ENCODE data around the gene ALS2. TPM values are rescaled to one million over a fixed set of nuclear protein-coding genes. Genes with fewer than 3 reads are reported as not detected.
A peak's percentile ranks its signal among the peaks of the same experiment; 100 is the strongest.

The ALS2 gene
- total and polyA plus RNA-seq, 4 donors: 8.2 to 35.3 (median 15.0) TPM

DNA sequence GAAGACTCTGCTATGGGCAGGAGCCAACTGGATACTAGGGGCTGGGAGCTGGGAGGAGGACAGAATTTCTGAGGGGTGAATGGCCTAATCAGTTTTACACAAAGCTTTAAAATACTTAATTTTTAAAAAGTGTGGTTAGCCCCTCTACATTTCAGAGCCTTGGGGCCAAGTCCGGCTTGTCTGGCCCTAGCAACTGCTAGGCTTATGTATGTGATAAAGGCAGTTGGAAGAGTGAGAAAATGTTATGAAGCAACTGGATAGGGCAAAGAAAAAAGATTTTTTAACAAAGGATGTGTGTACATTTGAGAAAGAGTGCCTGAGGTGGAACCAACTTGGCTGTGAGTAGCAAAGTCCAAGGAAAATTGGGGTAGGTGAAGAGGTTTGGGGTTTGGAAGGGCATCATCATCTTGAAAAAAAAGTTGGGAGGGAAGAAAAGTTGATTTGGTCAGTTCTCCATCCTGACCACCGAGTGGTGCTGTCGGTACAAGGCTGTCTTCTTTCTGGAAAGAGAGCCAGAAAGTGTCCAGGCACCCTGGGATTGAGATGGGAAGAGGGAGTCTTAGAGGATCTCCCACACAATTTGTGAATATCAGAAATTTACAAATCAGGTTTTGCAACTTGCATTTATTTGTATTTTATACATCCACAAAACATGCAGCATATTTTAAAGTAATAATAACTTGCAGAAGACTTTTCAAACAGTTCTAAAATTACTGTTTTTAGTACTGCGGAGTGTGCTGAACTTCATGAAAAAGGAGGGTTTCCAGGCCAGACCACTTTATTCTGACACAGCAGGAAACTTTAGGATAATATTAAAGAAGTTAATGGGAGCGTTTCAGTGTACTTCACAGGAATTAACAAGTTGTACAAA is 15.1 kb upstream of the ALS2 start:
- Histone ChIP-seq H3K27ac (ENCODE audit: low read depth in 1 of 2, low read length in 2 of 2) (no peak overlapping the region), H3K4me3 (ENCODE audit: low read depth in 1 of 3, low read length in 3 of 3) (no peak overlapping the region), H3K27me3 (ENCODE audit: control insufficient read depth in 4 of 4, insufficient read depth in 4 of 4, low read length in 3 of 4) (peaks cover 0 to 3% (median 0%) of the 10 kb centered on the region in 4 donors), H3K9me3 (ENCODE audit: control insufficient read depth in 4 of 4, low read length in 3 of 4) (no peaks in the 10 kb centered on the region), H3K36me3 (ENCODE audit: control insufficient read depth in 4 of 4, insufficient read depth in 3 of 4, low read depth in 1 of 4, low read length in 3 of 4) (no peaks in the 10 kb centered on the region), H3K4me1 (ENCODE audit: control insufficient read depth in 4 of 4, insufficient read depth in 4 of 4, low read length in 3 of 4) (no peaks in the 10 kb centered on the region), H3K9ac (ENCODE audit: low read depth in 1 of 2, low read length in 2 of 2) (no peak overlapping the region)
- 35% methylated on average over 5 of the region's 5 CpGs for WGBS
- DNase-seq (ENCODE audit: low spot score): no peak
- TF ChIP-seq, protein P1, sequence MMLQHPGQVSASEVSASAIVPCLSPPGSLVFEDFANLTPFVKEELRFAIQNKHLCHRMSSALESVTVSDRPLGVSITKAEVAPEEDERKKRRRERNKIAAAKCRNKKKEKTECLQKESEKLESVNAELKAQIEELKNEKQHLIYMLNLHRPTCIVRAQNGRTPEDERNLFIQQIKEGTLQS (IDR thresholded peaks at IDR 0.05): no peak
- peak; percentile 70 to 80 for TF ChIP-seq RAD21 (IDR thresholded peaks at IDR 0.05)
- no peak for TF ChIP-seq YY1 (IDR thresholded peaks at IDR 0.05)
- TF ChIP-seq TAF1 (conservative IDR thresholded peaks at IDR 0.05): no peak
- TF ChIP-seq, protein P2, sequence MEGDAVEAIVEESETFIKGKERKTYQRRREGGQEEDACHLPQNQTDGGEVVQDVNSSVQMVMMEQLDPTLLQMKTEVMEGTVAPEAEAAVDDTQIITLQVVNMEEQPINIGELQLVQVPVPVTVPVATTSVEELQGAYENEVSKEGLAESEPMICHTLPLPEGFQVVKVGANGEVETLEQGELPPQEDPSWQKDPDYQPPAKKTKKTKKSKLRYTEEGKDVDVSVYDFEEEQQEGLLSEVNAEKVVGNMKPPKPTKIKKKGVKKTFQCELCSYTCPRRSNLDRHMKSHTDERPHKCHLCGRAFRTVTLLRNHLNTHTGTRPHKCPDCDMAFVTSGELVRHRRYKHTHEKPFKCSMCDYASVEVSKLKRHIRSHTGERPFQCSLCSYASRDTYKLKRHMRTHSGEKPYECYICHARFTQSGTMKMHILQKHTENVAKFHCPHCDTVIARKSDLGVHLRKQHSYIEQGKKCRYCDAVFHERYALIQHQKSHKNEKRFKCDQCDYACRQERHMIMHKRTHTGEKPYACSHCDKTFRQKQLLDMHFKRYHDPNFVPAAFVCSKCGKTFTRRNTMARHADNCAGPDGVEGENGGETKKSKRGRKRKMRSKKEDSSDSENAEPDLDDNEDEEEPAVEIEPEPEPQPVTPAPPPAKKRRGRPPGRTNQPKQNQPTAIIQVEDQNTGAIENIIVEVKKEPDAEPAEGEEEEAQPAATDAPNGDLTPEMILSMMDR (IDR thresholded peaks at IDR 0.05; ENCODE audit: low read depth, low read length, missing input control): peak; percentile 45

DNA sequence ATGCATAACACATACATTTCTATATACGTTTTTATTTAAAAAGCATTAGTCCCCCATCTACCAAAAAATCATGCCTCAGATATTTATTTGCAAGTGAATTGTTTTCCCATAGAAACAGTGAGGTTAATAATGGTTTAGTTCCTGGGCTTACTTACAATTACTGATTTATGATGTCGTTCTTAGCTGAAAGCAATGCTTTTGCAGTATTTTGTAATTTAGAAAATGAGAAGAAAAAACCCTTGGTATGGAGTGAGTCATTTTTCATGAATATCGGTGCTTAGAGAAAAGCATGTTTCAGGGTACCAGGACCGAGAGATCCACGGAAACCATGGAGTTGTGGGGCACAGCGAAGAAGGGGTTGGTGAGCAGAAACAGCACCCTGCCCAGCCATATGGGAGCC is 13.6 kb upstream of the ALS2 start:
- no peak overlapping the region for H3K9ac ChIP-seq (ENCODE audit: low read depth in 1 of 2, low read length in 2 of 2)
- no peak for TF ChIP-seq HNF4A (conservative IDR thresholded peaks at IDR 0.05)
- no peak for TF ChIP-seq RAD21 (IDR thresholded peaks at IDR 0.05)
- no peak for TF ChIP-seq YY1 (IDR thresholded peaks at IDR 0.05)
- TF ChIP-seq, protein P2 (IDR thresholded peaks at IDR 0.05; ENCODE audit: low read depth, low read length, missing input control): no peak
- no peak for TF ChIP-seq SP1 (IDR thresholded peaks at IDR 0.05)
- TF ChIP-seq, protein P3, sequence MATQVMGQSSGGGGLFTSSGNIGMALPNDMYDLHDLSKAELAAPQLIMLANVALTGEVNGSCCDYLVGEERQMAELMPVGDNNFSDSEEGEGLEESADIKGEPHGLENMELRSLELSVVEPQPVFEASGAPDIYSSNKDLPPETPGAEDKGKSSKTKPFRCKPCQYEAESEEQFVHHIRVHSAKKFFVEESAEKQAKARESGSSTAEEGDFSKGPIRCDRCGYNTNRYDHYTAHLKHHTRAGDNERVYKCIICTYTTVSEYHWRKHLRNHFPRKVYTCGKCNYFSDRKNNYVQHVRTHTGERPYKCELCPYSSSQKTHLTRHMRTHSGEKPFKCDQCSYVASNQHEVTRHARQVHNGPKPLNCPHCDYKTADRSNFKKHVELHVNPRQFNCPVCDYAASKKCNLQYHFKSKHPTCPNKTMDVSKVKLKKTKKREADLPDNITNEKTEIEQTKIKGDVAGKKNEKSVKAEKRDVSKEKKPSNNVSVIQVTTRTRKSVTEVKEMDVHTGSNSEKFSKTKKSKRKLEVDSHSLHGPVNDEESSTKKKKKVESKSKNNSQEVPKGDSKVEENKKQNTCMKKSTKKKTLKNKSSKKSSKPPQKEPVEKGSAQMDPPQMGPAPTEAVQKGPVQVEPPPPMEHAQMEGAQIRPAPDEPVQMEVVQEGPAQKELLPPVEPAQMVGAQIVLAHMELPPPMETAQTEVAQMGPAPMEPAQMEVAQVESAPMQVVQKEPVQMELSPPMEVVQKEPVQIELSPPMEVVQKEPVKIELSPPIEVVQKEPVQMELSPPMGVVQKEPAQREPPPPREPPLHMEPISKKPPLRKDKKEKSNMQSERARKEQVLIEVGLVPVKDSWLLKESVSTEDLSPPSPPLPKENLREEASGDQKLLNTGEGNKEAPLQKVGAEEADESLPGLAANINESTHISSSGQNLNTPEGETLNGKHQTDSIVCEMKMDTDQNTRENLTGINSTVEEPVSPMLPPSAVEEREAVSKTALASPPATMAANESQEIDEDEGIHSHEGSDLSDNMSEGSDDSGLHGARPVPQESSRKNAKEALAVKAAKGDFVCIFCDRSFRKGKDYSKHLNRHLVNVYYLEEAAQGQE (IDR thresholded peaks at IDR 0.05): no peak
- no peak for TF ChIP-seq NR2F2 (IDR thresholded peaks at IDR 0.05)
- TF ChIP-seq GABPA (IDR thresholded peaks at IDR 0.05 in 1 of 2, conservative IDR thresholded peaks at IDR 0.05 in 1 of 2): no peak
- no peak for TF ChIP-seq FOXA2 (IDR thresholded peaks at IDR 0.05)
- no peak for TF ChIP-seq JUND (IDR thresholded peaks at IDR 0.05)
- TF ChIP-seq HNF4G (IDR thresholded peaks at IDR 0.05): no peak
- no peak for TF ChIP-seq RXRA (IDR thresholded peaks at IDR 0.05)
- TF ChIP-seq, protein P4, sequence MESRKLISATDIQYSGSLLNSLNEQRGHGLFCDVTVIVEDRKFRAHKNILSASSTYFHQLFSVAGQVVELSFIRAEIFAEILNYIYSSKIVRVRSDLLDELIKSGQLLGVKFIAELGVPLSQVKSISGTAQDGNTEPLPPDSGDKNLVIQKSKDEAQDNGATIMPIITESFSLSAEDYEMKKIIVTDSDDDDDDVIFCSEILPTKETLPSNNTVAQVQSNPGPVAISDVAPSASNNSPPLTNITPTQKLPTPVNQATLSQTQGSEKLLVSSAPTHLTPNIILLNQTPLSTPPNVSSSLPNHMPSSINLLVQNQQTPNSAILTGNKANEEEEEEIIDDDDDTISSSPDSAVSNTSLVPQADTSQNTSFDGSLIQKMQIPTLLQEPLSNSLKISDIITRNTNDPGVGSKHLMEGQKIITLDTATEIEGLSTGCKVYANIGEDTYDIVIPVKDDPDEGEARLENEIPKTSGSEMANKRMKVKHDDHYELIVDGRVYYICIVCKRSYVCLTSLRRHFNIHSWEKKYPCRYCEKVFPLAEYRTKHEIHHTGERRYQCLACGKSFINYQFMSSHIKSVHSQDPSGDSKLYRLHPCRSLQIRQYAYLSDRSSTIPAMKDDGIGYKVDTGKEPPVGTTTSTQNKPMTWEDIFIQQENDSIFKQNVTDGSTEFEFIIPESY (IDR thresholded peaks at IDR 0.05): no peak
- no peak for TF ChIP-seq EGR1 (IDR thresholded peaks at IDR 0.05; ENCODE audit: low read depth in 2 of 2)
- TF ChIP-seq, protein P1 (IDR thresholded peaks at IDR 0.05): no peak
- TF ChIP-seq, protein P5, sequence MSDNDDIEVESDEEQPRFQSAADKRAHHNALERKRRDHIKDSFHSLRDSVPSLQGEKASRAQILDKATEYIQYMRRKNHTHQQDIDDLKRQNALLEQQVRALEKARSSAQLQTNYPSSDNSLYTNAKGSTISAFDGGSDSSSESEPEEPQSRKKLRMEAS (IDR thresholded peaks at IDR 0.05): no peak
- TF ChIP-seq FOXA1 (IDR thresholded peaks at IDR 0.05): no peak
- no peak for TF ChIP-seq TAF1 (conservative IDR thresholded peaks at IDR 0.05)
- peaks cover 0 to 4% (median 3%) of the 10 kb centered on the region in 4 donors for H3K4me1 ChIP-seq (ENCODE audit: control insufficient read depth in 4 of 4, insufficient read depth in 4 of 4, low read length in 3 of 4)
- no peak for DNase-seq (ENCODE audit: low spot score)
- no peak overlapping the region for H3K4me3 ChIP-seq (ENCODE audit: low read depth in 1 of 3, low read length in 3 of 3)
- H3K9me3 ChIP-seq (ENCODE audit: control insufficient read depth in 4 of 4, low read length in 3 of 4): no peaks in the 10 kb centered on the region
- H3K27me3 ChIP-seq (ENCODE audit: control insufficient read depth in 4 of 4, insufficient read depth in 4 of 4, low read length in 3 of 4): no peaks in the 10 kb centered on the region
- H3K27ac ChIP-seq (ENCODE audit: low read depth in 1 of 2, low read length in 2 of 2): no peak overlapping the region
- no peaks in the 10 kb centered on the region for H3K36me3 ChIP-seq (ENCODE audit: control insufficient read depth in 4 of 4, insufficient read depth in 3 of 4, low read depth in 1 of 4, low read length in 3 of 4)
- 91% methylated on average over 6 of the region's 6 CpGs for WGBS
